Measurements from ENCODE around the gene ABHD14A. TPM values are rescaled to one million over a fixed set of nuclear protein-coding genes. Genes with fewer than 3 reads are reported as not detected.
A peak's percentile ranks its signal among the peaks of the same experiment; 100 is the strongest.

ABHD14A gene
- polyA plus RNA-seq, 1 donor (not counting 4 experiments of a cell fraction or from before 2014, with no cell fraction given): 6.9 TPM

DNA sequence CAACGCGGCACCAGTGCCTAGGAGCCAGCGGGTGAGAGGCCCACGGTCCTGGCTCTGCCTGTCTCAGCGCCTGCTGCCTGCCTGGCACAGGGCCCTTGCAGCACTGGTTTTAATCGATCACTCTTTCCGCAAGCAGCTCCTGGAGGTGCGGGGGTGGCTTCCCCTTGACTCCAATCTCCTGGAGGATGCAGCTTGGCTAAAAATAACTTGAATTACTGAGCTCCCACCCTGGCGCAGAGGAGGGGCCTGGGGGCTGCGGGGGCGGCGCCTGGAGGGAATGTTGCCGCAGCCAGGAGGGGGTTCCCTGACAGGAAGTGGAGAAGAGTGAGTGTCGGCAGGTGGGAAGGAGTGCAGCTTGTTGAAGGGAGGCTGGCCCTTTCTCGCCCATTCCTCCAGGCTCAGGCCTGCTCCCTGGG is 30.7 kb downstream of the ABHD14A start:
- Histone ChIP-seq H3K9me3 (ENCODE audit: control insufficient read depth, low read depth, low read length) (no peaks in the 10 kb centered on the region), H3K4me1 (ENCODE audit: control insufficient read depth, extremely low read depth, insufficient read depth, low read length) (peaks cover 24% of the 10 kb centered on the region), H3K27ac (ENCODE audit: control insufficient read depth, insufficient read depth, low read length) (no peak overlapping the region), H2AFZ (ENCODE audit: control insufficient read depth, low read length) (peak overlapping the region; percentile 75), H3K4me2 (ENCODE audit: control insufficient read depth, extremely low read depth, insufficient read depth, low read depth, low read length) (peak overlapping the region; percentile 41), H3K79me2 (ENCODE audit: control insufficient read depth, insufficient read depth, low read length) (no peaks in the 10 kb centered on the region), H3K27me3 (ENCODE audit: control insufficient read depth, extremely low read depth, insufficient read depth, low read length) (no peaks in the 10 kb centered on the region), H3K4me3 (ENCODE audit: control insufficient read depth in 2 of 3, extremely low read depth in 1 of 3, insufficient read depth in 2 of 3, low read depth in 1 of 3, low read length in 3 of 3) (peak overlapping the region in 1 of 3 experiments; percentile 7), H3K9ac (ENCODE audit: control insufficient read depth, extremely low read depth, insufficient read depth, low read length) (peak overlapping the region; percentile 54), H3K9me1 (ENCODE audit: control insufficient read depth, extremely low read depth, insufficient read depth, low read length) (no peaks in the 10 kb centered on the region), H4K20me1 (ENCODE audit: control insufficient read depth, extremely low read depth, insufficient read depth, low read length) (no peaks in the 10 kb centered on the region), H3K36me3 (ENCODE audit: control insufficient read depth in 2 of 2, extremely low read depth in 1 of 2, insufficient read depth in 2 of 2, low read length in 2 of 2) (no peaks in the 10 kb centered on the region)
- TF ChIP-seq, protein P1, sequence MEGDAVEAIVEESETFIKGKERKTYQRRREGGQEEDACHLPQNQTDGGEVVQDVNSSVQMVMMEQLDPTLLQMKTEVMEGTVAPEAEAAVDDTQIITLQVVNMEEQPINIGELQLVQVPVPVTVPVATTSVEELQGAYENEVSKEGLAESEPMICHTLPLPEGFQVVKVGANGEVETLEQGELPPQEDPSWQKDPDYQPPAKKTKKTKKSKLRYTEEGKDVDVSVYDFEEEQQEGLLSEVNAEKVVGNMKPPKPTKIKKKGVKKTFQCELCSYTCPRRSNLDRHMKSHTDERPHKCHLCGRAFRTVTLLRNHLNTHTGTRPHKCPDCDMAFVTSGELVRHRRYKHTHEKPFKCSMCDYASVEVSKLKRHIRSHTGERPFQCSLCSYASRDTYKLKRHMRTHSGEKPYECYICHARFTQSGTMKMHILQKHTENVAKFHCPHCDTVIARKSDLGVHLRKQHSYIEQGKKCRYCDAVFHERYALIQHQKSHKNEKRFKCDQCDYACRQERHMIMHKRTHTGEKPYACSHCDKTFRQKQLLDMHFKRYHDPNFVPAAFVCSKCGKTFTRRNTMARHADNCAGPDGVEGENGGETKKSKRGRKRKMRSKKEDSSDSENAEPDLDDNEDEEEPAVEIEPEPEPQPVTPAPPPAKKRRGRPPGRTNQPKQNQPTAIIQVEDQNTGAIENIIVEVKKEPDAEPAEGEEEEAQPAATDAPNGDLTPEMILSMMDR (optimal IDR thresholded peaks at IDR 0.05 in 1 of 3, IDR thresholded peaks at IDR 0.05 in 1 of 3, conservative IDR thresholded peaks at IDR 0.05 in 1 of 3; ENCODE audit: extremely low read depth in 1 of 3, insufficient read depth in 2 of 3, low read length in 3 of 3): no peak
- no peak for TF ChIP-seq EZH2 (IDR thresholded peaks at IDR 0.05; ENCODE audit: low read length)
- no peak for DNase-seq (ENCODE audit: low read depth, low spot score)
- no peak for FAIRE-seq
- dilution Hi-C loops (cut with MboI; ENCODE audit: extremely low pct_ligation_motif_present, low sequenced_read_pairs): no loop called here

GRCh38 chr3:52006017-52006819 is 31.4 kb downstream of the ABHD14A start:
- DNase-seq (ENCODE audit: low read depth, low spot score) (no peak), FAIRE-seq (no peak)
- no peaks in the 10 kb centered on the region for H3K9me3 ChIP-seq (ENCODE audit: control insufficient read depth, low read depth, low read length)
- dilution Hi-C loops (cut with MboI; ENCODE audit: extremely low pct_ligation_motif_present, low sequenced_read_pairs): no loop called here
- no peak overlapping the region for H3K27ac ChIP-seq (ENCODE audit: control insufficient read depth, insufficient read depth, low read length)
- no peaks in the 10 kb centered on the region for H4K20me1 ChIP-seq (ENCODE audit: control insufficient read depth, extremely low read depth, insufficient read depth, low read length)
- peaks cover 24% of the 10 kb centered on the region for H3K4me1 ChIP-seq (ENCODE audit: control insufficient read depth, extremely low read depth, insufficient read depth, low read length)
- H2AFZ ChIP-seq (ENCODE audit: control insufficient read depth, low read length): peak overlapping the region; percentile 75
- H3K9me1 ChIP-seq (ENCODE audit: control insufficient read depth, extremely low read depth, insufficient read depth, low read length): no peaks in the 10 kb centered on the region
- H3K4me2 ChIP-seq (ENCODE audit: control insufficient read depth, extremely low read depth, insufficient read depth, low read depth, low read length): peak overlapping the region; percentile 41
- no peaks in the 10 kb centered on the region for H3K36me3 ChIP-seq (ENCODE audit: control insufficient read depth in 2 of 2, extremely low read depth in 1 of 2, insufficient read depth in 2 of 2, low read length in 2 of 2)
- no peaks in the 10 kb centered on the region for H3K27me3 ChIP-seq (ENCODE audit: control insufficient read depth, extremely low read depth, insufficient read depth, low read length)
- no peak overlapping the region for H3K4me3 ChIP-seq (ENCODE audit: control insufficient read depth in 2 of 3, extremely low read depth in 1 of 3, insufficient read depth in 2 of 3, low read depth in 1 of 3, low read length in 3 of 3)
- no peaks in the 10 kb centered on the region for H3K79me2 ChIP-seq (ENCODE audit: control insufficient read depth, insufficient read depth, low read length)
- TF ChIP-seq EZH2 (IDR thresholded peaks at IDR 0.05; ENCODE audit: low read length): no peak
- TF ChIP-seq, protein P1 (optimal IDR thresholded peaks at IDR 0.05 in 1 of 3, IDR thresholded peaks at IDR 0.05 in 1 of 3, conservative IDR thresholded peaks at IDR 0.05 in 1 of 3; ENCODE audit: extremely low read depth in 1 of 3, insufficient read depth in 2 of 3, low read length in 3 of 3): no peak
- no peak overlapping the region for H3K9ac ChIP-seq (ENCODE audit: control insufficient read depth, extremely low read depth, insufficient read depth, low read length)

Measured in keratinocyte (primary cell).